ENCODE measurements around the gene GLYR1. TPM values are rescaled to one million over a fixed set of nuclear protein-coding genes. Genes with fewer than 3 reads are reported as not detected.

GLYR1 gene
- total and polyA plus RNA-seq, 2 of the 4 experiments (the other 2 are of a cell fraction): 26.0 to 54.2 TPM

GRCh38 chr16:4869147-4869805 is 22.2 kb upstream of the GLYR1 start:
- no peak overlapping the region for H3K9ac ChIP-seq (ENCODE audit: low read depth, low read length)
- peaks cover 52% of the 10 kb centered on the region for H3K36me3 ChIP-seq (ENCODE audit: control insufficient read depth, insufficient read depth, low read length)
- H4K8ac ChIP-seq (ENCODE audit: low read depth in 2 of 2, low read length in 2 of 2): no peak overlapping the region
- no peaks in the 10 kb centered on the region for H3K27me3 ChIP-seq (ENCODE audit: control insufficient read depth, insufficient read depth, low read length)
- no peak overlapping the region for H3K4me3 ChIP-seq (ENCODE audit: insufficient read depth, low read depth, low read length)
- H4K5ac ChIP-seq (ENCODE audit: low read depth, low read length): no peak overlapping the region
- no peak overlapping the region for H2BK20ac ChIP-seq (ENCODE audit: low read depth, low read length)
- CTCF ChIA-PET: interaction anchor here (0.6 kb wide), 1 partner anchor 553 kb away, joined by 4 read pairs; no protein-coding TSS in a partner anchor
- H3K14ac ChIP-seq (replicated peaks; ENCODE audit: low read depth, low read length): no peak overlapping the region
- ATAC-seq (ENCODE audit: low read depth) (no peak), DNase-seq (no peak)
- no peak overlapping the region for H3K4me2 ChIP-seq (ENCODE audit: low read depth, low read length)
- H3K18ac ChIP-seq (ENCODE audit: low read depth, low read length): no peak overlapping the region
- no peak overlapping the region for H3K23ac ChIP-seq (ENCODE audit: low read depth, low read length)
- H2AFZ ChIP-seq (replicated peaks; ENCODE audit: low read length, poor library complexity): no peak overlapping the region
- no peak overlapping the region for H2AK5ac ChIP-seq (ENCODE audit: low read depth, low read length)
- intact Hi-C loops (cut with micrococcal nuclease): no loop called here
- H2BK5ac ChIP-seq (ENCODE audit: low read depth, low read length, poor library complexity, severe bottlenecking): no peak overlapping the region
- in situ Hi-C loops (cut with MboI; ENCODE audit: low sequenced_read_pairs): no loop called here
- H3K27ac ChIP-seq (ENCODE audit: insufficient read depth, low read length): no peak overlapping the region
- peaks cover 21 to 65% of the 10 kb centered on the region in 2 experiments for H3K79me1 ChIP-seq (ENCODE audit: low read depth in 1 of 2, low read length in 2 of 2)
- dilution Hi-C loops (cut with HindIII; ENCODE audit: low sequenced_read_pairs, unreplicated experiment): no loop called here
- no peak overlapping the region for H2AK9ac ChIP-seq (replicated peaks; ENCODE audit: low read depth, low read length, poor library complexity)
- H3K9me3 ChIP-seq (ENCODE audit: control insufficient read depth, insufficient read depth, low read length): no peaks in the 10 kb centered on the region
- no peak for TF ChIP-seq ELK1 (IDR thresholded peaks at IDR 0.05; ENCODE audit: borderline replicate concordance, low read depth, low read length)
- TF ChIP-seq RFX5 (IDR thresholded peaks at IDR 0.05; ENCODE audit: low read depth, low read length): no peak
- no peak for TF ChIP-seq CHD1 (IDR thresholded peaks at IDR 0.05; ENCODE audit: low read depth, low read length)
- TF ChIP-seq, protein P1, sequence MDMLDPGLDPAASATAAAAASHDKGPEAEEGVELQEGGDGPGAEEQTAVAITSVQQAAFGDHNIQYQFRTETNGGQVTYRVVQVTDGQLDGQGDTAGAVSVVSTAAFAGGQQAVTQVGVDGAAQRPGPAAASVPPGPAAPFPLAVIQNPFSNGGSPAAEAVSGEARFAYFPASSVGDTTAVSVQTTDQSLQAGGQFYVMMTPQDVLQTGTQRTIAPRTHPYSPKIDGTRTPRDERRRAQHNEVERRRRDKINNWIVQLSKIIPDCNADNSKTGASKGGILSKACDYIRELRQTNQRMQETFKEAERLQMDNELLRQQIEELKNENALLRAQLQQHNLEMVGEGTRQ (IDR thresholded peaks at IDR 0.05; ENCODE audit: low read depth, low read length): no peak
- no peak for TF ChIP-seq RCOR1 (IDR thresholded peaks at IDR 0.05; ENCODE audit: insufficient replicate concordance, low read length)
- no peak for TF ChIP-seq FOS (IDR thresholded peaks at IDR 0.05; ENCODE audit: low read depth, low read length)
- TF ChIP-seq CEBPB (IDR thresholded peaks at IDR 0.05; ENCODE audit: low read depth, low read length): no peak
- no peak for TF ChIP-seq MAZ (IDR thresholded peaks at IDR 0.05; ENCODE audit: borderline replicate concordance, low read depth, low read length)
- TF ChIP-seq RAD21 (IDR thresholded peaks at IDR 0.05; ENCODE audit: low read length): no peak
- TF ChIP-seq BHLHE40 (IDR thresholded peaks at IDR 0.05; ENCODE audit: low read depth, low read length): no peak
- TF ChIP-seq NFE2L2 (IDR thresholded peaks at IDR 0.05; ENCODE audit: low read depth, low read length): no peak
- no peak for TF ChIP-seq MXI1 (IDR thresholded peaks at IDR 0.05; ENCODE audit: borderline replicate concordance, low read depth, low read length)
- H3K56ac ChIP-seq (ENCODE audit: extremely low read depth, insufficient read depth, low read length): no peak overlapping the region
- no peak overlapping the region for H3K4ac ChIP-seq (ENCODE audit: low read depth, low read length)
- H3K4me1 ChIP-seq (ENCODE audit: control insufficient read depth, insufficient read depth, low read length): no peaks in the 10 kb centered on the region
- H4K91ac ChIP-seq (ENCODE audit: insufficient read depth, low read depth, low read length): no peak overlapping the region
- POLR2A ChIA-PET (ENCODE audit: unreplicated experiment): no interaction called here
- 83% methylated on average over 4 of the region's 13 CpGs; no CpG with 5 or more reads in 1 of the 2 experiments for WGBS, 2 experiments (ENCODE audit: extremely low coverage in 2 of 2, insufficient read length in 1 of 2)
- no peak overlapping the region for H2BK120ac ChIP-seq (ENCODE audit: low read depth, low read length)
- H2BK15ac ChIP-seq (ENCODE audit: low read depth, low read length): no peak overlapping the region
- H4K20me1 ChIP-seq (ENCODE audit: insufficient read depth, low read length): peaks cover 45% of the 10 kb centered on the region
- 0 out of 2 replicates have a peak, but pooled peaks cover 2% of the 10 kb centered on the region for H3K9me1 ChIP-seq (ENCODE audit: insufficient read depth, low read length)
- no TSS peak for BruUV-seq (replicated peaks)
